Tibial nerve (tissue), 4 donors: ENCODE measurements around the gene IFI30. TPM values are rescaled to one million over a fixed set of nuclear protein-coding genes. Genes with fewer than 3 reads are reported as not detected.
A peak's percentile ranks its signal among the peaks of the same experiment; 100 is the strongest.

Source experiments
- DNase-seq, 2 donors: peaks; one replicate each; pipeline ENCODE4 v3.0.0-alpha.2; 2019; ENCODE audit warnings: low spot score in 2 of 2
- H3K27ac ChIP-seq, 4 donors: fragments of 200-600 bp; sonication (generic) in 3 of 4; one replicate each; pipeline ENCODE4 v1.5.1; 2017 to 2019; ENCODE audit warnings: mild to moderate bottlenecking in 1 of 4
- H3K27me3 ChIP-seq, 2 donors: fragments of 200-600 bp; sonication (generic) in 1 of 2; one replicate each; pipeline versions ENCODE4 v1.5.1 to v1.6.0; 2017 to 2019
- H3K36me3 ChIP-seq, 3 donors: fragments of 200-600 bp; sonication (generic); one replicate each; pipeline ENCODE4 v1.5.1; 2018 to 2019
- H3K4me1 ChIP-seq, 4 donors: fragments of 200-600 bp; sonication (generic) in 3 of 4; one replicate each; pipeline ENCODE4 v1.5.1; 2017 to 2019
- H3K4me3 ChIP-seq, 4 donors: fragments of 200-600 bp; sonication (generic) in 3 of 4; one replicate each; pipeline ENCODE4 v1.5.1; 2017 to 2019; ENCODE audit warnings: mild to moderate bottlenecking in 1 of 4, moderate library complexity in 1 of 4
- H3K9me3 ChIP-seq, 4 donors: fragments of 200-600 bp; sonication (generic) in 3 of 4; one replicate each; pipeline ENCODE4 v1.5.1; 2017 to 2019
- CTCF ChIP-seq, 5 experiments: fragments of 200-600 bp in 3 of 5; fragments of 450-650 bp in 2 of 5; sonication (generic) in 3 of 5; IDR thresholded peaks; one replicate each; pipeline ENCODE4 v1.5.1; 2016 to 2019; ENCODE audit warnings: antibody characterized with exemption in 5 of 5, mild to moderate bottlenecking in 3 of 5, moderate library complexity in 2 of 5
- EP300 ChIP-seq, 2 donors: sonication (generic); formaldehyde crosslinking; IDR thresholded peaks; one replicate each; pipeline ENCODE4 v1.6.1; 2017; ENCODE audit warnings: antibody characterized with exemption in 2 of 2, mild to moderate bottlenecking in 1 of 2
- POLR2A ChIP-seq, 2 donors: fragments of 450-650 bp; IDR thresholded peaks; one replicate each; pipeline ENCODE4 v1.6.1; 2017; ENCODE audit warnings: antibody characterized with exemption in 2 of 2, mild to moderate bottlenecking in 2 of 2, moderate library complexity in 2 of 2
- WGBS, 2 donors: methylation state at CpG; one replicate each; pipeline ENCODE4 v1.1.5; 2018; 5-methylcytosine and 5-hydroxymethylcytosine counted together
- total RNA-seq, 4 donors: library from RNA; depleted of rRNA; stranded (reverse); fragments of >200 nt; gene quantifications; one replicate each; pipeline ENCODE4 v1.1.0, GENCODE V29; 2016

Gene IFI30
- total RNA-seq, 4 donors from 2014 or later, result 19.0 to 101 (median 29.4) TPM

GRCh38 chr19:18144906-18145305 lies 28.7 kb upstream of the IFI30 start:
- no peaks in the 10 kb centered on the region for H3K27me3 ChIP-seq
- TF ChIP-seq EP300 (IDR thresholded peaks at IDR 0.05), result no peak
- no peak for TF ChIP-seq POLR2A (IDR thresholded peaks at IDR 0.05)
- no peak for TF ChIP-seq CTCF (IDR thresholded peaks at IDR 0.05)
- H3K36me3 ChIP-seq, result peaks cover 2 to 97% (median 50%) of the 10 kb centered on the region in 3 donors
- no peaks in the 10 kb centered on the region for H3K9me3 ChIP-seq
- 92 to 95% methylated on average over 28 of the region's 28 CpGs for WGBS, 2 donors
- DNase-seq, result no peak
- no peak overlapping the region for H3K4me3 ChIP-seq
- no peak overlapping the region for H3K27ac ChIP-seq
- H3K4me1 ChIP-seq, result peaks cover 0 to 6% (median 0%) of the 10 kb centered on the region in 4 donors

GRCh38 chr19:18145391-18145999 lies 28.1 kb upstream of the IFI30 start:
- no peak overlapping the region for H3K4me3 ChIP-seq
- TF ChIP-seq POLR2A (IDR thresholded peaks at IDR 0.05) (no peak), EP300 (IDR thresholded peaks at IDR 0.05) (no peak), CTCF (IDR thresholded peaks at IDR 0.05) (no peak)
- H3K9me3 ChIP-seq, result no peaks in the 10 kb centered on the region
- H3K4me1 ChIP-seq, result peaks cover 0 to 6% (median 0%) of the 10 kb centered on the region in 4 donors
- 93 to 95% methylated on average over 17 to 18 of the region's 19 CpGs for WGBS, 2 donors
- peaks cover 2 to 92% (median 48%) of the 10 kb centered on the region in 3 donors for H3K36me3 ChIP-seq
- H3K27ac ChIP-seq, result no peak overlapping the region
- DNase-seq, result no peak
- no peaks in the 10 kb centered on the region for H3K27me3 ChIP-seq

- 92 to 93% methylated on average over 13 of the region's 13 CpGs for WGBS, 2 donors
- no peak overlapping the region for H3K4me3 ChIP-seq
- H3K36me3 ChIP-seq, result peaks cover 2 to 73% (median 38%) of the 10 kb centered on the region in 3 donors
- no peaks in the 10 kb centered on the region for H3K27me3 ChIP-seq
- no peak for TF ChIP-seq POLR2A (IDR thresholded peaks at IDR 0.05)
- TF ChIP-seq EP300 (IDR thresholded peaks at IDR 0.05), result no peak
- TF ChIP-seq CTCF (IDR thresholded peaks at IDR 0.05), result no peak
- peaks cover 0 to 17% (median 10%) of the 10 kb centered on the region in 4 donors for H3K4me1 ChIP-seq
- DNase-seq, result no peak
- no peak overlapping the region for H3K27ac ChIP-seq
- no peaks in the 10 kb centered on the region for H3K9me3 ChIP-seq
These were observed 26.2 kb upstream of the IFI30 start for GRCh38 chr19:18147396-18147795.

GRCh38 chr19:18149596-18149975 lies 24.0 kb upstream of the IFI30 start:
- H3K4me3 ChIP-seq, result no peak overlapping the region
- peaks cover 0 to 28% (median 21%) of the 10 kb centered on the region in 4 donors for H3K4me1 ChIP-seq
- H3K9me3 ChIP-seq, result no peaks in the 10 kb centered on the region
- H3K27me3 ChIP-seq, result no peaks in the 10 kb centered on the region
- 80 to 82% methylated on average over 7 to 16 of the region's 16 CpGs for WGBS, 2 donors
- no peak overlapping the region for H3K27ac ChIP-seq
- DNase-seq, result no peak
- H3K36me3 ChIP-seq, result peaks cover 2 to 51% (median 26%) of the 10 kb centered on the region in 3 donors
- TF ChIP-seq POLR2A (IDR thresholded peaks at IDR 0.05), result no peak
- TF ChIP-seq EP300 (IDR thresholded peaks at IDR 0.05), result no peak
- TF ChIP-seq CTCF (IDR thresholded peaks at IDR 0.05), result no peak

GRCh38 chr19:18150776-18151624 lies 22.6 kb upstream of the IFI30 start:
- WGBS, 2 donors, result 87 to 90% methylated on average over 16 to 18 of the region's 18 CpGs
- DNase-seq, result no peak
- peaks cover 0 to 40% (median 23%) of the 10 kb centered on the region in 4 donors for H3K4me1 ChIP-seq
- H3K27ac ChIP-seq, result peak overlapping the region in 2 of 4 donors; percentile 90 to 93
- H3K36me3 ChIP-seq, result peaks cover 0 to 45% (median 12%) of the 10 kb centered on the region in 3 donors
- no peak for TF ChIP-seq EP300 (IDR thresholded peaks at IDR 0.05)
- no peak for TF ChIP-seq POLR2A (IDR thresholded peaks at IDR 0.05)
- no peak for TF ChIP-seq CTCF (IDR thresholded peaks at IDR 0.05)
- H3K9me3 ChIP-seq, result no peaks in the 10 kb centered on the region
- H3K27me3 ChIP-seq, result no peaks in the 10 kb centered on the region
- H3K4me3 ChIP-seq, result no peak overlapping the region
